Loucy (cell line): ENCODE results near the gene ATP6V0E2.

Experiments
- H2AFZ ChIP-seq: fragments of 200-600 bp; sonication (generic); 2 replicates; pipeline ENCODE4 v1.6.0; 2016; ENCODE audit warnings: antibody characterized with exemption, mild to moderate bottlenecking, low read length, moderate library complexity
- H3F3A ChIP-seq: fragments of 200-600 bp; 2 replicates; pipeline ENCODE4 v1.6.0; 2016; ENCODE audit warnings: antibody characterized with exemption, low read depth, mild to moderate bottlenecking
- H3K27me3 ChIP-seq: fragments of 200-600 bp; sonication (generic); 2 replicates; pipeline ENCODE4 v1.6.1; 2014; ENCODE audit warnings: low read length, mild to moderate bottlenecking; ENCODE audit not compliant: insufficient read depth, poor library complexity, severe bottlenecking
- H3K36me3 ChIP-seq: fragments of 200-600 bp; sonication (generic); 2 replicates; pipeline ENCODE4 v1.6.1; 2016; ENCODE audit warnings: low read length; ENCODE audit not compliant: insufficient read depth
- H3K4me1 ChIP-seq: fragments of 200-600 bp; sonication (generic); 2 replicates; pipeline ENCODE4 v1.5.1; 2014; ENCODE audit warnings: low read length, mild to moderate bottlenecking; ENCODE audit not compliant: insufficient read depth, poor library complexity, severe bottlenecking
- H3K4me2 ChIP-seq: fragments of 200-600 bp; sonication (generic); 2 replicates; pipeline ENCODE4 v1.6.0; 2014; ENCODE audit warnings: antibody characterized with exemption, low read length, low read depth, mild to moderate bottlenecking; ENCODE audit not compliant: poor library complexity, severe bottlenecking
- H3K4me3 ChIP-seq: fragments of 200-600 bp; sonication (generic); 2 replicates; pipeline ENCODE4 v1.5.1; 2014; ENCODE audit warnings: low read length, mild to moderate bottlenecking, mixed read lengths; ENCODE audit not compliant: poor library complexity, severe bottlenecking
- H3K79me2 ChIP-seq: fragments of 200-600 bp; sonication (generic); 2 replicates; pipeline ENCODE4 v1.6.1; 2014; ENCODE audit warnings: low read length; ENCODE audit not compliant: insufficient read depth
- H3K9ac ChIP-seq: fragments of 200-600 bp; sonication (generic); 2 replicates; pipeline ENCODE4 v1.6.0; 2014; ENCODE audit warnings: mild to moderate bottlenecking, low read depth, low read length, moderate library complexity; ENCODE audit not compliant: poor library complexity, severe bottlenecking
- H3K9me2 ChIP-seq: fragments of 200-600 bp; sonication (generic); replicated peaks from 2 replicates; pipeline ENCODE4 v1.6.1; 2016; ENCODE audit warnings: low read depth, low read length, mixed read lengths
- H3K9me3 ChIP-seq: fragments of 200-600 bp; sonication (generic); 2 replicates; pipeline ENCODE4 v1.6.1; 2014; ENCODE audit warnings: mild to moderate bottlenecking, antibody characterized with exemption, low read length, low read depth; ENCODE audit not compliant: insufficient read depth
- H4K20me1 ChIP-seq: fragments of 200-600 bp; sonication (generic); 2 replicates; pipeline ENCODE4 v1.6.0; 2014; ENCODE audit warnings: antibody characterized with exemption, low read length, mild to moderate bottlenecking; ENCODE audit not compliant: insufficient read depth, poor library complexity, severe bottlenecking
- CTCF ChIP-seq: fragments of 200-600 bp; sonication (generic); conservative IDR thresholded peaks from 2 replicates; pipeline ENCODE4 v1.5.1; 2014; ENCODE audit warnings: mild to moderate bottlenecking, antibody characterized with exemption, low read length
- EZH2phosphoT487 ChIP-seq: fragments of 200-600 bp; IDR thresholded peaks from 2 replicates; pipeline ENCODE4 v1.6.1; 2018; ENCODE audit warnings: antibody characterized with exemption, mild to moderate bottlenecking, moderate library complexity, borderline replicate concordance

ATP6V0E2 gene

GRCh38 chr7:149831741-149832219 lies 42.0 kb upstream of the ATP6V0E2 start:
- no peak overlapping the region for H3K4me2 ChIP-seq
- no peaks in the 10 kb centered on the region for H3F3A ChIP-seq
- no peaks in the 10 kb centered on the region for H3K79me2 ChIP-seq
- TF ChIP-seq EZH2phosphoT487 (no peak), CTCF (no peak)
- no peaks in the 10 kb centered on the region for H3K9me3 ChIP-seq
- no peaks in the 10 kb centered on the region for H3K4me1 ChIP-seq
- H2AFZ ChIP-seq = no peak overlapping the region
- H3K4me3 ChIP-seq = no peak overlapping the region
- H3K9me2 ChIP-seq = no peaks in the 10 kb centered on the region
- H3K27me3 ChIP-seq = no peaks in the 10 kb centered on the region
- H3K36me3 ChIP-seq = no peaks in the 10 kb centered on the region
- no peak overlapping the region for H3K9ac ChIP-seq
- no peaks in the 10 kb centered on the region for H4K20me1 ChIP-seq

GRCh38 chr7:149832332-149833041 lies 41.3 kb upstream of the ATP6V0E2 start:
- Histone ChIP-seq H3K79me2 (no peaks in the 10 kb centered on the region), H2AFZ (no peak overlapping the region), H3K9ac (no peak overlapping the region), H3K27me3 (no peaks in the 10 kb centered on the region), H3K4me2 (no peak overlapping the region), H4K20me1 (no peaks in the 10 kb centered on the region), H3K9me3 (no peaks in the 10 kb centered on the region), H3K9me2 (no peaks in the 10 kb centered on the region), H3F3A (no peaks in the 10 kb centered on the region), H3K36me3 (no peaks in the 10 kb centered on the region), H3K4me3 (no peak overlapping the region), H3K4me1 (no peaks in the 10 kb centered on the region)
- TF ChIP-seq CTCF (no peak; the same call in 1 of the 2 replicates), EZH2phosphoT487 (no peak)

- no peaks in the 10 kb centered on the region for H3K27me3 ChIP-seq
- H2AFZ ChIP-seq = no peak overlapping the region
- H3K9me3 ChIP-seq = no peaks in the 10 kb centered on the region
- H3F3A ChIP-seq = no peaks in the 10 kb centered on the region
- no peak overlapping the region for H3K9ac ChIP-seq
- peaks cover 4% of the 10 kb centered on the region for H3K4me1 ChIP-seq
- H3K9me2 ChIP-seq = no peaks in the 10 kb centered on the region
- H3K36me3 ChIP-seq = no peaks in the 10 kb centered on the region
- H3K4me3 ChIP-seq = no peak overlapping the region
- no peak for TF ChIP-seq EZH2phosphoT487
- no peak for TF ChIP-seq CTCF
- no peaks in the 10 kb centered on the region for H4K20me1 ChIP-seq
- H3K79me2 ChIP-seq = peaks cover 2% of the 10 kb centered on the region; the same call in 1 of the 2 replicates
- H3K4me2 ChIP-seq = no peak overlapping the region
These were observed 40.2 kb upstream of the ATP6V0E2 start for GRCh38 chr7:149833495-149834130.
